Measurements from ENCODE around the gene RMDN2. TPM values are rescaled to one million over a fixed set of nuclear protein-coding genes. Genes with fewer than 3 reads are reported as not detected.

RMDN2 gene, protein sequence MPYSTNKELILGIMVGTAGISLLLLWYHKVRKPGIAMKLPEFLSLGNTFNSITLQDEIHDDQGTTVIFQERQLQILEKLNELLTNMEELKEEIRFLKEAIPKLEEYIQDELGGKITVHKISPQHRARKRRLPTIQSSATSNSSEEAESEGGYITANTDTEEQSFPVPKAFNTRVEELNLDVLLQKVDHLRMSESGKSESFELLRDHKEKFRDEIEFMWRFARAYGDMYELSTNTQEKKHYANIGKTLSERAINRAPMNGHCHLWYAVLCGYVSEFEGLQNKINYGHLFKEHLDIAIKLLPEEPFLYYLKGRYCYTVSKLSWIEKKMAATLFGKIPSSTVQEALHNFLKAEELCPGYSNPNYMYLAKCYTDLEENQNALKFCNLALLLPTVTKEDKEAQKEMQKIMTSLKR
- 4.7 and 5.8 TPM in 2 replicates for total RNA-seq (2022)
- percentile 49 among the genes with signal in this experiment for Bru-seq, nascent RNA
- BruChase-seq, experiment 1, labeled RNA remaining after a 6-hour chase: percentile 34 among the genes with signal in this experiment
- percentile 37 among the genes with signal in this experiment for BruChase-seq, experiment 2, labeled RNA remaining after a 2-hour chase
- long read RNA-seq, transcript RMDN2-202 (11 exons, 1,381 nt): major isoform, 5 of 9 reads
- long read RNA-seq, partial matches to known transcripts: 0 of 9 reads
- long read RNA-seq, other reads (novel, unspliced or antisense): 4 of 9 reads

DNA sequence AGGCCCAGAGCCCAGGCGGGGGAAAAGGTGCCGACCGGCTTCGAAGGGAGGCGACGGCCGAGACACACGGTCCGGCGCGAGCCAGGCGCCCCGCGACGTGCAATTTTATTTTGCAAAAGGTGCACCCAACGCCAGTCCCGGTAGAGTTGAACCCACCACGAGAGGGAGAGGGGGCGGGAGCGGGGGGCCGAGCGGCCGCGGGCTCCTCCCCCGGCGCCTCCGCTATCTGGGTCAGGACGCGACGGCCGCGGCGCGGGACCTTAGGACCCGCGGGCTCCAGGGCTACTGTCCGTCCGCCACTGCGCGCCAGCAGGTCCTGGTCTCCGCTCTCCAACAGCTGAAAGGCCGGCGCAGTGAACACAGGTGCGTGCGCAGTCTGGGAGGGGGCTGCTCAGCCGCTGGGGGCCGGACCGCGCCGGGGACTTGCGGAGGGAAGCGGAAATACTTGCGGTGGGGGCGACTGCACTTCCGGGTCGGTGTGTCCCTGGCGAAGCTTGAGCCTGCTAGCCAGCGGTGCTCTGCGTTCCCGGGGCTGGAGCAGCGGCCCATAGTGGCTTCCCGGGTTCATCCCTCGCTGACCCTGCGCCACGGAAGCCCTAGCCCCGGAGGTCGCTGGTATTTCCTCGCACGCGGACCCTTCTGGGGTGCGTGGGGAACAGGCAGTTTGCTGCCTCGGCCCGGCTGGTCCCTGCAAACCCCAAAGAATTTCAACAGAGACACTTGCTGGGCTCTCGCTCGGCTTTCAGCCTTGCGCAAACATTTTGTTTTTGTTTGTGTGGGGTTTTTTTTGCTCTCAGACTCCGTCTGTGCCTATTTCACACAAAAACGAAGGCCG is at the start of gene RMDN2:
RMDN2 (plus strand) TSS at position 225 of the 835 bp plus-strand sequence. CDS start 3,991 bp downstream, outside the sequence.
- Mint-ChIP-seq H3K4me1 (ENCODE audit: low read depth, unreplicated experiment) (peaks cover 18% of the 10 kb centered on the region), H3K9me3 (ENCODE audit: low read depth, unreplicated experiment) (no peaks in the 10 kb centered on the region), H3K4me3 (ENCODE audit: low read depth, unreplicated experiment) (peak within 1 kb of the TSS; percentile 92), H3K36me3 (ENCODE audit: insufficient read depth, unreplicated experiment) (peaks cover 16% of the 10 kb centered on the region), H3K27ac (ENCODE audit: unreplicated experiment) (peak within 1 kb of the TSS; percentile 92), H3K27me3 (ENCODE audit: unreplicated experiment) (no peaks in the 10 kb centered on the region)
- intact Hi-C loops (cut with micrococcal nuclease; ENCODE audit: unreplicated experiment): no loop called here
- TSS peak; percentile 54 for BruUV-seq (replicated peaks)
- TF ChIP-seq CTCF (IDR thresholded peaks at IDR 0.05; ENCODE audit: unreplicated experiment): no peak
- CTCF ChIA-PET: interaction anchor here (0.7 to 1.2 kb wide), 4 partner anchors 23 to 171 kb away, joined by 3 to 5 read pairs (median 3); no protein-coding TSS in a partner anchor
- DNase-seq: peak; percentile 93

GRCh38 chr2:37875403-37875906 is 49.6 kb upstream of the RMDN2 start:
- intact Hi-C loops (cut with micrococcal nuclease; ENCODE audit: unreplicated experiment): loop anchor here (5.0 kb wide), 2 partner anchors 43 to 203 kb away; partner anchors contain the start of gene CDC42EP3
- no peak for TF ChIP-seq CTCF (IDR thresholded peaks at IDR 0.05; ENCODE audit: unreplicated experiment)
- Mint-ChIP-seq H3K27ac (ENCODE audit: unreplicated experiment) (peak overlapping the region; percentile 21), H3K4me3 (ENCODE audit: low read depth, unreplicated experiment) (no peak overlapping the region), H3K4me1 (ENCODE audit: low read depth, unreplicated experiment) (peaks cover 48% of the 10 kb centered on the region), H3K9me3 (ENCODE audit: low read depth, unreplicated experiment) (no peaks in the 10 kb centered on the region), H3K27me3 (ENCODE audit: unreplicated experiment) (no peaks in the 10 kb centered on the region), H3K36me3 (ENCODE audit: insufficient read depth, unreplicated experiment) (no peaks in the 10 kb centered on the region)
- DNase-seq: peak; percentile 18
- CTCF ChIA-PET: interaction anchor here (0.7 to 1.6 kb wide), 5 partner anchors 16 to 480 kb away, joined by 3 read pairs; no protein-coding TSS in a partner anchor
- no TSS peak for BruUV-seq (replicated peaks)

GRCh38 chr2:37876227-37876626 is 48.9 kb upstream of the RMDN2 start:
- Mint-ChIP-seq H3K9me3 (ENCODE audit: low read depth, unreplicated experiment) (no peaks in the 10 kb centered on the region), H3K27me3 (ENCODE audit: unreplicated experiment) (no peaks in the 10 kb centered on the region), H3K27ac (ENCODE audit: unreplicated experiment) (no peak overlapping the region), H3K4me1 (ENCODE audit: low read depth, unreplicated experiment) (peaks cover 40% of the 10 kb centered on the region), H3K36me3 (ENCODE audit: insufficient read depth, unreplicated experiment) (no peaks in the 10 kb centered on the region), H3K4me3 (ENCODE audit: low read depth, unreplicated experiment) (no peak overlapping the region)
- no TSS peak for BruUV-seq (replicated peaks)
- CTCF ChIA-PET: interaction anchor here (0.5 to 2.2 kb wide), 7 partner anchors 15 to 480 kb away, joined by 3 to 67 read pairs (median 3); no protein-coding TSS in a partner anchor
- no peak for TF ChIP-seq CTCF (IDR thresholded peaks at IDR 0.05; ENCODE audit: unreplicated experiment)
- no peak for DNase-seq
- intact Hi-C loops (cut with micrococcal nuclease; ENCODE audit: unreplicated experiment): loop anchor here (2.0 to 5.0 kb wide), 3 partner anchors 44 to 479 kb away; partner anchors contain the start of gene CDC42EP3
